Endothelial cell of umbilical vein (primary cell): Measurements from ENCODE around the gene GJC3.
"Not testable (repeated sequence)": the region's sequence is repeated elsewhere in the genome, so short reads cannot be mapped to it uniquely, and the experiment has no call there.

Source experiments
- POLR2A ChIP-seq: IDR thresholded peaks from 2 replicates; pipeline ENCODE4 v1.6.1; 2012; ENCODE audit warnings: low read depth, mild to moderate bottlenecking, control low read depth, low read length
- TF ChIP-seq, protein P1 (sequence below), 2 donors: IDR thresholded peaks; 1 replicate in 1 of 2; 2 replicates in 1 of 2; pipeline ENCODE4 v1.5.1; 2011; ENCODE audit warnings: low read length in 2 of 2, mild to moderate bottlenecking in 2 of 2, moderate library complexity in 2 of 2, control low read depth in 1 of 2, inconsistent platforms in 1 of 2, low read depth in 1 of 2; ENCODE audit not compliant: insufficient read depth in 1 of 2; ENCODE audit errors: extremely low read depth in 1 of 2

DNA sequence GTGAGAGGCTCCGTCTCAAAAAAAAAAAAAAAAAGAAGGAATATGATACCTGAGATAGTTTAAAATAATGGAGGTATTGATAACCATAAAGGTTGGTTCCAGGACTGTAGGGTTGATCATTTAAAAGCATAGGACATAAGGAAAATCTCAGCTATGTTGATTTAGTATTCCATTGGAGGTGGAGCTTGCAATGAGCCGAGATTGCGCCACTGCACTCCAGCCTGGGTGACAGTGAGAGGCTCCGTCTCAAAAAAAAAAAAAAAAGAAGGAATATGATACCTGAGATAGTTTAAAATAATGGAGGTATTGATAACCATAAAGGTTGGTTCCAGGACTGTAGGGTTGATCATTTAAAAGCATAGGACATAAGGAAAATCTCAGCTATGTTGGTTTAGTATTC is 23.2 kb upstream of the GJC3 start:
- TF ChIP-seq POLR2A, result not testable (repeated sequence)
- TF ChIP-seq, protein P1, sequence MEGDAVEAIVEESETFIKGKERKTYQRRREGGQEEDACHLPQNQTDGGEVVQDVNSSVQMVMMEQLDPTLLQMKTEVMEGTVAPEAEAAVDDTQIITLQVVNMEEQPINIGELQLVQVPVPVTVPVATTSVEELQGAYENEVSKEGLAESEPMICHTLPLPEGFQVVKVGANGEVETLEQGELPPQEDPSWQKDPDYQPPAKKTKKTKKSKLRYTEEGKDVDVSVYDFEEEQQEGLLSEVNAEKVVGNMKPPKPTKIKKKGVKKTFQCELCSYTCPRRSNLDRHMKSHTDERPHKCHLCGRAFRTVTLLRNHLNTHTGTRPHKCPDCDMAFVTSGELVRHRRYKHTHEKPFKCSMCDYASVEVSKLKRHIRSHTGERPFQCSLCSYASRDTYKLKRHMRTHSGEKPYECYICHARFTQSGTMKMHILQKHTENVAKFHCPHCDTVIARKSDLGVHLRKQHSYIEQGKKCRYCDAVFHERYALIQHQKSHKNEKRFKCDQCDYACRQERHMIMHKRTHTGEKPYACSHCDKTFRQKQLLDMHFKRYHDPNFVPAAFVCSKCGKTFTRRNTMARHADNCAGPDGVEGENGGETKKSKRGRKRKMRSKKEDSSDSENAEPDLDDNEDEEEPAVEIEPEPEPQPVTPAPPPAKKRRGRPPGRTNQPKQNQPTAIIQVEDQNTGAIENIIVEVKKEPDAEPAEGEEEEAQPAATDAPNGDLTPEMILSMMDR (IDR thresholded peaks at IDR 0.05; ENCODE audit: extremely low read depth in 1 of 2, insufficient read depth in 1 of 2, low read depth in 1 of 2, low read length in 2 of 2), result not testable (repeated sequence)
